HCT116 (cell line): ENCODE measurements around the gene ISOC2. TPM values are rescaled to one million over a fixed set of nuclear protein-coding genes. Genes with fewer than 3 reads are reported as not detected.

ENCODE experiments used
- ATAC-seq: fragments of 200-7000 bp; cut with Tn5 transposase; 2 replicates; pipeline ENCODE4 v1.9.1; 2020; ENCODE audit warnings: mild to moderate bottlenecking, moderate library complexity
- BruUV-seq: library from RNA; stranded (reverse); fragments of 400-500 nt; replicated peaks from 2 replicates; lab custom pipeline; 2021; lab: Mats Ljungman, UMichigan
- CTCF ChIA-PET: fragments of 300-600 bp; sonication (Branson Sonifier 250); formaldehyde crosslinking; loops from one replicate; lab custom pipeline; 2021; ENCODE audit warnings: antibody characterized with exemption; lab: Charles Lee
- POLR2A ChIA-PET: fragments of 300-600, 350-600 bp; sonication (Branson Sonifier 250); formaldehyde crosslinking; loops from one replicate; lab custom pipeline; 2021; ENCODE audit warnings: antibody characterized with exemption; lab: Charles Lee
- RAD21 ChIA-PET, 2 experiments: fragments of 300-600 bp; sonication (Branson Sonifier 250); formaldehyde crosslinking; loops; one replicate each; lab custom pipeline; 2023; ENCODE audit warnings: low total read pairs in 2 of 2; ENCODE audit not compliant: uncharacterized antibody in 2 of 2, unreplicated experiment in 2 of 2, low non-redundant PET in 1 of 2; lab: Charles Lee
- DNase-seq: peaks from one replicate; pipeline ENCODE4 v3.0.0-alpha.2; 2010; ENCODE audit warnings: low read depth, low spot score
- H2AFZ ChIP-seq: fragments of 200-600 bp; shearing (Covaris generic), sonication (generic); 2 replicates; pipeline ENCODE4 v1.6.1; 2017; ENCODE audit warnings: low read depth, mixed run types, mixed read lengths, antibody characterized with exemption, low read length; ENCODE audit not compliant: poor library complexity, severe bottlenecking
- H3K27ac ChIP-seq: 2 replicates; pipeline ENCODE4 v1.5.1; 2012; ENCODE audit warnings: low read depth, low read length
- H3K27me3 ChIP-seq: fragments of 200-600 bp; sonication (generic); 2 replicates; pipeline ENCODE4 v1.6.1; 2016; ENCODE audit warnings: mixed run types, low read length, mixed read lengths; ENCODE audit not compliant: insufficient read depth
- H3K36me3 ChIP-seq, 2 experiments: fragments of 200-500 bp in 1 of 2; fragments of 200-600 bp in 1 of 2; sonication (Bioruptor generic) in 1 of 2; sonication (generic) in 1 of 2; 2 replicates each; pipeline versions ENCODE4 v1.5.1 to v1.6.1; 2014 to 2016; ENCODE audit warnings: low read length in 2 of 2, inconsistent platforms in 1 of 2, mixed read lengths in 1 of 2, mixed run types in 1 of 2; ENCODE audit not compliant: insufficient read depth in 2 of 2, control insufficient read depth in 1 of 2
- H3K4me1 ChIP-seq, 2 experiments: fragments of 200-600 bp in 1 of 2; sonication (generic) in 1 of 2; 2 replicates each; pipeline versions ENCODE4 v1.5.1 to v1.6.1; 2012 to 2017; ENCODE audit warnings: low read length in 2 of 2, inconsistent platforms in 1 of 2, mild to moderate bottlenecking in 1 of 2, mixed read lengths in 1 of 2, mixed run types in 1 of 2, moderate library complexity in 1 of 2; ENCODE audit not compliant: insufficient read depth in 2 of 2, control insufficient read depth in 1 of 2
- H3K4me2 ChIP-seq: fragments of 200-600 bp; sonication (generic); 2 replicates; pipeline ENCODE4 v1.6.1; 2017; ENCODE audit warnings: mixed run types, low read length, mixed read lengths
- H3K4me3 ChIP-seq, 2 experiments: fragments of 200-600 bp in 1 of 2; sonication (generic) in 1 of 2; replicated peaks in 1 of 2; 2 replicates each; pipeline ENCODE4 v1.5.1; 2011 to 2016; ENCODE audit warnings: low read length in 2 of 2, control low read depth in 1 of 2, low read depth in 1 of 2, mild to moderate bottlenecking in 1 of 2, mixed read lengths in 1 of 2, mixed run types in 1 of 2
- H3K79me2 ChIP-seq: fragments of 200-600 bp; sonication (generic); 2 replicates; pipeline ENCODE4 v1.6.1; 2017; ENCODE audit warnings: mild to moderate bottlenecking, mixed run types, low read length, moderate library complexity, mixed read lengths; ENCODE audit not compliant: insufficient read depth
- H3K9ac ChIP-seq: fragments of 200-600 bp; sonication (generic); 2 replicates; pipeline ENCODE4 v1.6.1; 2016; ENCODE audit warnings: low read length, mixed read lengths
- H3K9me2 ChIP-seq: fragments of 200-600 bp; sonication (generic), shearing (Covaris generic); 2 replicates; pipeline ENCODE4 v1.6.1; 2017; ENCODE audit warnings: mixed run types, mild to moderate bottlenecking, moderate library complexity; ENCODE audit not compliant: insufficient read depth
- H3K9me3 ChIP-seq, 2 experiments: fragments of 200-500 bp in 1 of 2; fragments of 200-600 bp in 1 of 2; sonication (Bioruptor generic) in 1 of 2; sonication (generic) in 1 of 2; 2 replicates each; pipeline ENCODE4 v1.6.1; 2014 to 2017; ENCODE audit warnings: low read length in 2 of 2, mixed read lengths in 2 of 2, inconsistent platforms in 1 of 2, low read depth in 1 of 2, mild to moderate bottlenecking in 1 of 2, mixed run types in 1 of 2, moderate library complexity in 1 of 2; ENCODE audit not compliant: control insufficient read depth in 1 of 2, insufficient read depth in 1 of 2
- H4K20me1 ChIP-seq: fragments of 200-600 bp; sonication (generic), shearing (Covaris generic); 2 replicates; pipeline ENCODE4 v1.6.1; 2017; ENCODE audit warnings: mixed run types, mild to moderate bottlenecking, moderate library complexity; ENCODE audit not compliant: insufficient read depth
- CBX3 ChIP-seq: IDR thresholded peaks from 2 replicates; pipeline ENCODE4 v1.6.1; 2012; ENCODE audit warnings: low read depth
- CEBPB ChIP-seq: IDR thresholded peaks from 2 replicates; pipeline ENCODE4 v1.6.1; 2012; ENCODE audit warnings: low read depth
- EGR1 ChIP-seq: IDR thresholded peaks from 2 replicates; pipeline ENCODE4 v1.6.1; 2012; ENCODE audit warnings: low read depth
- ELF1 ChIP-seq: IDR thresholded peaks from 2 replicates; pipeline ENCODE4 v1.6.1; 2012; ENCODE audit warnings: low read depth, borderline replicate concordance
- EZH2phosphoT487 ChIP-seq: fragments of 200-600 bp; IDR thresholded peaks from 2 replicates; pipeline ENCODE4 v1.6.1; 2018; ENCODE audit warnings: antibody characterized with exemption, borderline replicate concordance
- FOSL1 ChIP-seq: IDR thresholded peaks from 2 replicates; pipeline ENCODE4 v1.6.1; 2012; ENCODE audit warnings: low read depth
- JUND ChIP-seq: IDR thresholded peaks from 2 replicates; pipeline ENCODE4 v1.6.1; 2012
- POLR2A ChIP-seq: IDR thresholded peaks from 2 replicates; pipeline ENCODE4 v1.7.0; 2011; ENCODE audit warnings: borderline replicate concordance; ENCODE audit not compliant: insufficient read depth, insufficient read length; ENCODE audit errors: extremely low read depth
- POLR2AphosphoS5 ChIP-seq: IDR thresholded peaks from 2 replicates; pipeline ENCODE4 v1.6.1; 2011; ENCODE audit warnings: mild to moderate bottlenecking, low read depth, low read length, moderate library complexity
- RAD21 ChIP-seq: IDR thresholded peaks from 2 replicates; pipeline ENCODE4 v1.6.1; 2012; ENCODE audit warnings: low read depth, mild to moderate bottlenecking
- REST ChIP-seq: IDR thresholded peaks from 2 replicates; pipeline ENCODE4 v1.6.1; 2012; ENCODE audit warnings: low read depth
- SIN3A ChIP-seq: IDR thresholded peaks from 2 replicates; pipeline ENCODE4 v1.6.1; 2012; ENCODE audit warnings: low read depth
- SP1 ChIP-seq: IDR thresholded peaks from 2 replicates; pipeline ENCODE4 v1.6.1; 2012; ENCODE audit warnings: low read depth
- SRF ChIP-seq: IDR thresholded peaks from 2 replicates; pipeline ENCODE4 v1.6.1; 2012; ENCODE audit warnings: low read depth
- TCF7L2 ChIP-seq: IDR thresholded peaks from 2 replicates; pipeline ENCODE4 v1.7.0; 2011; ENCODE audit warnings: borderline replicate concordance, inconsistent platforms; ENCODE audit not compliant: insufficient read depth, insufficient read length; ENCODE audit errors: extremely low read depth
- YY1 ChIP-seq: IDR thresholded peaks from 2 replicates; pipeline ENCODE4 v1.6.1; 2011; ENCODE audit warnings: low read length, low read depth, moderate library complexity, mild to moderate bottlenecking; ENCODE audit not compliant: insufficient replicate concordance; ENCODE audit errors: extremely low read depth
- ZNF274 ChIP-seq: fragments of 200-500 bp; sonication (Bioruptor generic); IDR thresholded peaks from 2 replicates; pipeline ENCODE4 v1.6.1; 2014; ENCODE audit warnings: mild to moderate bottlenecking, low read depth, low read length, inconsistent platforms
- intact Hi-C: fragments of 100-400 bp; cut with micrococcal nuclease; formaldehyde crosslinking; loops from 2 replicates; pipeline ENCODE4 v1.10.0; 2022
- total RNA-seq: library from RNA; stranded (reverse); gene quantifications from one replicate; pipeline ENCODE4 v1.2.1, GENCODE V29; 2021; ENCODE audit not compliant: unreplicated experiment
- TF ChIP-seq, protein P1 (sequence below): IDR thresholded peaks from 2 replicates; pipeline ENCODE4 v1.6.1; 2012
- TF ChIP-seq, protein P2 (sequence below): IDR thresholded peaks from 2 replicates; pipeline ENCODE4 v1.6.1; 2012
- TF ChIP-seq, protein P3 (sequence below), 3 experiments: fragments of 200-600 bp in 1 of 3; sonication (generic) in 1 of 3; IDR thresholded peaks in 2 of 3; conservative IDR thresholded peaks in 1 of 3; 2 replicates each; pipeline ENCODE4 v1.5.1; 2012 to 2017; ENCODE audit warnings: low read depth in 2 of 3, low read length in 2 of 3, antibody characterized with exemption in 1 of 3, borderline replicate concordance in 1 of 3, control low read depth in 1 of 3, mild to moderate bottlenecking in 1 of 3, mixed read lengths in 1 of 3, mixed run types in 1 of 3, moderate library complexity in 1 of 3; ENCODE audit not compliant: insufficient read depth in 1 of 3

ISOC2 gene
- total RNA-seq, 1 experiment from 2014 or later = 56.8 TPM

DNA sequence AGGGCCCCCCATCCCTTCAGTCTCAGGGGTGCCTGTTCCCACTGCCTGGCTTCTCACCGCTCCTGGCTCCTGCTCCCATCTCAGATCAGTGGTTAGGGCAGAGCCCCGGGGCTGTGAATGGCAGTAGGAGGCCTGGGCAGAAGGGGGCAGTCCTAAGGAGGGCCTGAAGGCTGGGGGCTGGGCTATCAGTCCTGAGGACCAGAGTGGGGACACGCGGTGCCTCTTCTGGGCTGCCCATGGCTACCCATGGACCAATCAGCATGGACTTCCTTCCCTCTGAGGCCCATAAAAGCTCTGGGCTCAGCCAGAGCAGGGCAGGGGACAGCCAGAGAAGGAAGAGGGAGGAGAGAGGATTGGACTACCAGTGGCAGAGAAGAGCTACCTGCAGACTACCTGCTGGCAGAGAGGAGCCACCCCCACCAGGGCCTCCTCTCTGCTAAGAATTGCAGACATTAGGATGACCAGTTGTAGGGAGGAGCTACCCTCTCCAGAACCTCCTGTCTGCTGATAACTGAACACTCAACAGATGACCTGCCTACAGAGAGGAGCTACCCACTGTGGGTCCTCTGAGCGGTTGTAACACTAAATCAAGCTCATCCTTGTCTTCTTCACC lies 41.7 kb downstream of the ISOC2 start:
- H3K4me3 ChIP-seq = no peak overlapping the region
- TF ChIP-seq RAD21 (no peak), EGR1 (no peak), EZH2phosphoT487 (no peak), FOSL1 (no peak), JUND (no peak), REST (no peak), SRF (no peak), CBX3 (no peak), POLR2AphosphoS5 (no peak), SP1 (no peak), ZNF274 (no peak), ELF1 (no peak), POLR2A (no peak), TCF7L2 (no peak), SIN3A (no peak), CEBPB (no peak), YY1 (no peak)
- TF ChIP-seq, protein P1, sequence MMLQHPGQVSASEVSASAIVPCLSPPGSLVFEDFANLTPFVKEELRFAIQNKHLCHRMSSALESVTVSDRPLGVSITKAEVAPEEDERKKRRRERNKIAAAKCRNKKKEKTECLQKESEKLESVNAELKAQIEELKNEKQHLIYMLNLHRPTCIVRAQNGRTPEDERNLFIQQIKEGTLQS = no peak
- TF ChIP-seq, protein P2, sequence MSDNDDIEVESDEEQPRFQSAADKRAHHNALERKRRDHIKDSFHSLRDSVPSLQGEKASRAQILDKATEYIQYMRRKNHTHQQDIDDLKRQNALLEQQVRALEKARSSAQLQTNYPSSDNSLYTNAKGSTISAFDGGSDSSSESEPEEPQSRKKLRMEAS = no peak
- TF ChIP-seq, protein P3, sequence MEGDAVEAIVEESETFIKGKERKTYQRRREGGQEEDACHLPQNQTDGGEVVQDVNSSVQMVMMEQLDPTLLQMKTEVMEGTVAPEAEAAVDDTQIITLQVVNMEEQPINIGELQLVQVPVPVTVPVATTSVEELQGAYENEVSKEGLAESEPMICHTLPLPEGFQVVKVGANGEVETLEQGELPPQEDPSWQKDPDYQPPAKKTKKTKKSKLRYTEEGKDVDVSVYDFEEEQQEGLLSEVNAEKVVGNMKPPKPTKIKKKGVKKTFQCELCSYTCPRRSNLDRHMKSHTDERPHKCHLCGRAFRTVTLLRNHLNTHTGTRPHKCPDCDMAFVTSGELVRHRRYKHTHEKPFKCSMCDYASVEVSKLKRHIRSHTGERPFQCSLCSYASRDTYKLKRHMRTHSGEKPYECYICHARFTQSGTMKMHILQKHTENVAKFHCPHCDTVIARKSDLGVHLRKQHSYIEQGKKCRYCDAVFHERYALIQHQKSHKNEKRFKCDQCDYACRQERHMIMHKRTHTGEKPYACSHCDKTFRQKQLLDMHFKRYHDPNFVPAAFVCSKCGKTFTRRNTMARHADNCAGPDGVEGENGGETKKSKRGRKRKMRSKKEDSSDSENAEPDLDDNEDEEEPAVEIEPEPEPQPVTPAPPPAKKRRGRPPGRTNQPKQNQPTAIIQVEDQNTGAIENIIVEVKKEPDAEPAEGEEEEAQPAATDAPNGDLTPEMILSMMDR (IDR thresholded peaks at IDR 0.05 in 2 of 3, conservative IDR thresholded peaks at IDR 0.05 in 1 of 3; ENCODE audit: borderline replicate concordance in 1 of 3, insufficient read depth in 1 of 3, low read depth in 2 of 3, low read length in 2 of 3) = no peak
- TF ChIP-seq, all 23 proteins: peak for 0
- Histone ChIP-seq H3K9ac (no peak overlapping the region), H3K9me2 (no peaks in the 10 kb centered on the region), H3K9me3 (no peaks in the 10 kb centered on the region), H3K27me3 (no peaks in the 10 kb centered on the region), H2AFZ (no peak overlapping the region), H3K4me2 (no peak overlapping the region), H3K36me3 (no peaks in the 10 kb centered on the region), H4K20me1 (no peaks in the 10 kb centered on the region), H3K27ac (no peak overlapping the region; the same call in 1 of the 2 replicates), H3K4me1 (peaks cover 2 to 6% of the 10 kb centered on the region in 2 experiments; a peak in 1 of 4 replicates), H3K79me2 (no peaks in the 10 kb centered on the region)
- intact Hi-C loops = no loop called here
- ChIA-PET CTCF (no interaction called here), POLR2A (interaction anchor here (1.9 kb wide), 1 partner anchor 12 kb away, joined by 4 read pairs; the partner anchor contains the start of gene UBE2S), RAD21 (no interaction called here)
- ATAC-seq = no peak
- DNase-seq = no peak
- no TSS peak for BruUV-seq
